IPS DF 4.7 (cell line): ENCODE measurements around the gene BEND7.
"Not testable (repeated sequence)": the region's sequence is repeated elsewhere in the genome, so short reads cannot be mapped to it uniquely, and the experiment has no call there.

ENCODE experiments used
- DNase-seq: peaks from one replicate; pipeline ENCODE4 v3.0.0-alpha.2; 2013; ENCODE audit warnings: low spot score; ENCODE audit errors: extremely low read depth

BEND7 gene, protein sequence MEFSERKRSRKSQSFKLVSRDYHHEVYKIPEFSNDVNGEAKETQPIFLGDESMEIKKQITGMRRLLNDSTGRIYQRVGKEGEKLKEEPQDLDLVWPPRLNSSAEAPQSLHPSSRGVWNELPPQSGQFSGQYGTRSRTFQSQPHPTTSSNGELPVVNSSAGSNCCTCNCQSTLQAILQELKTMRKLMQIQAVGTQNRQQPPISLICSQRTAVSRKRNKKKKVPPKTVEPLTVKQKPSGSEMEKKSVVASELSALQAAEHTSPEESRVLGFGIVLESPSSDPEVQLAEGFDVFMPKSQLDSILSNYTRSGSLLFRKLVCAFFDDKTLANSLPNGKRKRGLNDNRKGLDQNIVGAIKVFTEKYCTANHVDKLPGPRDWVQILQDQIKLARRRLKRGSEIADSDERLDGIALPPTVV

DNA sequence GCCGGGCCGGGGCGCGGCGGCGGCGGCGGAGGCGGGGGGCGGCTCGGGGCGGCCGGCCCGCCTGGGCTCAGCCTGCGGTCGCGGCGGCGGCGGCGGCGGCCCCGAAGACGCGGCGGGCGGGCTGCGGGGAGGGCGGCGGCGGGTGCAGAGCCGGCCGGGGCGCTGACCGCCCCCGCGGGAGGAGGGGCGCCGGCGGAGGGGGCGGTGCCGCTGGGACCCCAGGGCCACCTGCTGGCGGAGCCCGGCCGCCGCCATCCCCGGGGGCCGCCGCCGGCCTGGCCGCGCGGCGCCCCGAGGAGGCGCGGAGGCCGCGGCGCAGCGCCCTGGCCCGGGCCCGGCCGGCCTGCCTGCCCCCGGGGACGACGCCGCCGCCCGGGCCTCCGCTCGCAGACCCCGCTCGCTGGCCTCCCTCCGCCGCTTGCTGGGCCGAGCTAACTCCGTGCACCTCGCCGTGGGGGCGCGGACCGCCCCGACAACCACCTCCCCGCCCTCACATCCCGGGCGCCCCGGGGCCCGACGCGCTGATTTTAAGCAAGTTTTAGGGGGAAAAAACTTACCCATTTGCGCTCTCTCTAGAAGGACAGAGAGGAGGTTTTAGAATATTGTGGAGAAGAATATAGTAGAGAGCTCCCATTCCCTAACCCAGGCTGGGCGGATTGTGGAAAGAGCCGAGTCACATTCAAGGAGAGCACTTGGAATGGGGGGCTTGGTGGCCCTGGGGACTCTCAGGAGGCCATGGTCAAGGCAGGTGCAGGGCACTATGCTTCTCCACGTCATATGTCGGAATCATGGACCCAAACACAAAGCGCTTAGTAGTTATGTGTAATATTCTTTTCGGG, at the start of gene BEND7:
Gene BEND7 (minus strand): TSS at position 140 of the 839 bp plus-strand sequence. CDS start 481 bp downstream, outside the sequence.
- DNase-seq, result no peak

DNA sequence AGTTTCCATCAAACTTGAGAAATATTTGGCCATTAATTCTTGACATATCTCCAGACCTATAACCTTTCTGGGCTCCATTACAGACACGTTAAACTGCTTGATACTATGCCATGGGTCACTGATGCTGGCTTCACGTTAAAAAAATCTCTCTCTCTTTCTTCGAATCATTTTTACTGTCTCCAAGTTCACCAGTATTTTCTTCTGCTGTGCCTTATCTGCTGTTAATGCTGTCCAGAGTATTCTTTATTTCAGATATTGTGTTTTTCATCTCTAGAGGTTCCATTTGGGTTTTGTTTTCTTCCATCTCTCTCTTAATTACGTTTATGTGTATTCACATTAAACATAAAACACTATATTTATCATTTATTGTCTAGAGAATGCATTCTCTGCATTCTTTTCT, 45.1 kb upstream of the BEND7 start:
- no peak for DNase-seq

DNA sequence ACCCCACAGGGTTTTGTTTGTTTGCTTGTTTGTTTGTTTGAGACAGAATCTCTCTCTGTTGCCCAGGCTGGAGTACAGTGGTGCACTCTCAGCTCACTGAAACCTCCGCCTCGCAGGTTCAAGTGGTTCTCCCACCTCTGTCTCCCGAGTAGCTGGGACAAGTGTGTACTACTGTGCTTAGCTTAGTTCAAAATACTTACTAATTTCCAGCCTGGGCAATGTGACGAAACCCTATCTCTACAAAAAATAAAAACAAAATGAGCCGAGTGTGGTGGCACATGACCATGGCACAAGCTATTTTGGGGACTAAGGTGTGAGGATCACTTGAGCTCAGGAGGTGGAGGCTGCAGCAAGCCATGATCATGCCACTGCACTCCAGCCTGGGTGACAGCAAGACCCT, 42.7 kb upstream of the BEND7 start:
- DNase-seq, result no peak

DNA sequence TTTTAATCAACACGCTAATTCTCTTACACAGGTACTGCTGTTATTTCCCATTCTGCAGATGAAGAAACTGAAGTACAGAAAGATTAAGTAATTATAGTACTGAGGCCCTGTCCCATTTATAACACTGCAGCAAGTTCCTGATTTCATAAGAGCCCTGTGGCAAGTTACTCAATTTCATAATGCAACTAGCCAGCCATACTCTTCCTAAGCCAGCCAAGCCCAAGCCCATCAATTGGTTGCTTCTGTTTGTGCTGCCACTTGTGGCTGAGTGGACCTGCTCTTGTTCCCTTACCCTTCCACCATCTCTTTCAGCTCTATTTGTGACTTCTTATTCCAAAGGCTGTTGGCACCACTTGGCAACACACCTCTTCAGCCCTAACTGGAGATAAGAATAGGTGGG, 38.2 kb upstream of the BEND7 start:
- DNase-seq, result no peak

DNA sequence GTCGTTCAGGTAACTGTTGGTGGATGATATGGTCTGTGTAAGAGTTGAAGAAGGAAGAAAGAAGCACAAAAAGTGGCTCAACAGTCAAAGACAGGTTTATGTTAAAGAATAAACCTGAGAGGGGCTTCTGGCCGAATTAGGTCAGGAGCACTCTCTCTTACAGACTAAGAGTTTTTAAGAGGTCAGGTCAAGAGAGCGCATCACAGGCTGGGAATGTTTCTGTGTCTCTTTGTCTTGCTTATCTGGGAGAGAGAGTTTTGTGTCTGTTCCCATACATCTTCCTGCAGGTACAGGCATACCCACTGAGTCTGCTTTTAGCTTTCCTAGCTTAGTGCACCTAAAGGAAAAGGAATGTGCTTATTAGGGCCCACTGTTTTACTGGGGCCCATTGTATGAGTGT, 35.8 kb upstream of the BEND7 start:
- DNase-seq, result no peak

DNA sequence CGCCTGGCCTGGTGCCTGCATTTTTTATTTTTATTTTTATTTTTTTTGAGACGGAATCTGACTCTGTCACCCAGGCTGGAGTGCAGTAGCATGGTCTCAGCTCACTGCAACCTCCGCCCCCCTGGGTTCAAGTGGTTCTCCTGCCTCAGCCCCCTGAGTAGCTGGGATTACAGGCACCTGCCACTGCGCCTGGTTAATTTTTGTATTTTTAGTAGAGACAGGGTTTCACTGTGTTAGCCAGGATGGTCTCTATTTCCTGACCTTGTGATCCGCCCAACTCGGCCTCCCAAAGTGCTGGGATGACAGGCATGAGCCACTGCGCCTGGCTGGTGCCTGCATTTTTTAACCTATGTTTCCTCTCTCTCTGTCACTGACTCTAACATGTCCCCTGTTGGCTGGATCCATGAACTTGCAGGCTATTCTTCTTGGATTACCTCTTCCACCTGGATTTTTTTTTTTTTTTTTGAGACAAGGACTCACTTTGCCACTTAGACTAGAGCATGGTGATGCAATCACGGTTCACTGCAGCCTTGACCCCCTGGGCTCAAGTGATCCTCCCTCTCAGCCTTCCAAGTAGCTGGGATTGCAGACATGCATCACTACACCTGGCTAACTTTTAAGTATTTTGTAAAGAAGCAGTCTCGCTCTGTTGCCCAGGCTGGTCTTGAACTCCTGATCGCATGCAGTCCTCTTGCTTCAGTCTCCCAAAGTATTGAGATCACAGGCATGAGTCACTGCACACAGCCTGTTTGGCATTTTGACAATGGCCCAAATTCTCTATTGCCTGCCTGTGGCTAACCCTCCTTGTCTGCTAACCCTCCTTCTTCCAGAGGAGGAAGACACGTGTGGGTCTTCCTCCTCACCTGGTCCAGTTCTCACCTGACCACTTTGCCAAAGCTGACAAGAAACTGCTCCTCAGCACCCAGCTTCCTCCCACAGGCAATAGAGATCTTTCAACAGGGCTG, 34.9 kb upstream of the BEND7 start:
- DNase-seq, result no peak

DNA sequence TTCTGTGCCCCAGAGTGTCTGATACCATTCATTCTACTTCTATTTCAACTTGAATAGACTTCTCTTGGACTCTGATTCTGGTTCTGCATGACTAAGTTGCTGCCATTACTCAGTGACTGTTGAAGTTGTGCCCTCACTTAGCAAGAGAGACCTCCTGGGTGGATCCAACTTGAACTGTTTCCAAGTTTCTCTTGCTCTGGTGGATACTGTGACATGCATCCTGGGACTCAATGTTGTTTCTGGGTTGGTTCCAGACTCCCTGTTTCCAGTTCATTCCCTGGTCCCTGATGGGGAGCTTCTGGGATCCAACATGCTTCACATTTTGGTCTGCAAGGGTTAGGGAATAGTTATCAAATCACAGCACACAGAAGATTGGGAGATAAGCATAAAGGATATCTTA, 31.8 kb upstream of the BEND7 start:
- DNase-seq, result no peak

DNA sequence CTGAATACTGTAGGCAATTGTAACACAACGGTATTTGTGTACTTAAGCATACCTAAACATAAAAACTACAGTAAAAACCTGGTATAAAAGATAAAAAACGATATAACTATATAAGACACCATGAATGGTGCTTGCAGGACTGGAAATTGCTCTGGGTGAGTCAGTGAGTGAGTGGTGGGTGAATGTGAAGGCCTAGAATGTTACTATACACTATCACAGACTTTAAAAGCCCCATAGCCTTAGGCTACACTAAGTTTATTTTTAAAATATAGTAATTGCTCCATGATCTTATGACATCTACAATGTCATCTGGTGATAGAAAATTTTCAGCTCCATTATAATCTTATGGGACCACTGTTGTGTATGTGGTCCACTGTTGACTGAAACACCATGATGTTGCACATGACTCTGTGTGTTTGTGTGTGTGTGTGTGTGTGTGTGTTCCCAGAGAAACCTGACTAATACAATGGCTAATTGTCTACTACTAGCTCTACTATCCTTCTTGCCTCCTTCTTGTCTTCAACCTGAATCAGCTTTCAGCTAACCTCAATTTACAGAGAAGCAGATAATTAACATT, 30.4 kb upstream of the BEND7 start:
- no peak for DNase-seq

DNA sequence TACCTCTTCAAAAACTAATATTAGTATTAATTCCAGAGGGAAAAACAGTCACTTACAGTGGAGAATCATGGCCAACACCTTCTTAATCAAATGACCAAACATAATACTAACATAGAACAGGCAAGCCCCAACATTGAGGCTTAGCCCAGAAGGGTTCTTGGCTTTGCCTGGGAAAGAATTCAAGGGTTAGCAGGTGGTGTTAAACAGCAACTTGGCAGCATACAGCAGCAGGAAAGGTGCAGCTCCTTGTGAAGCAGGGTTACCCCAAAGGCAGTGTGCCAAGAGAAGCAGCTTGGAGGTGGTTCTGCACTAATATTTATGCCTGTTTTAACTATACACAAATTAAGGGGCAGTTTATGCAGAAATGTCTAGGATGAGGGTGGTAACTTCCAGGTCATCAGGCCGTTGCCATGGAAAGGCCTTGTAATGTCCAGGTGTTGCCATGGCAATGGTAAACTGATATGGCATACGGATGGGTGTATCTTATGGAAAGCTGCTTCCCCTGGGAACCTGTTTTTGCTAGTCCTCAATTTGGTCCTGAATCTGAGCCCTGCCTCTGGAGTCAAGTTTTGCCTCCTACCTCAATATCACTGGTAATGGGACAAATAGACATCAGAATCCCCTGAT, 27.2 kb upstream of the BEND7 start:
- no peak for DNase-seq

DNA sequence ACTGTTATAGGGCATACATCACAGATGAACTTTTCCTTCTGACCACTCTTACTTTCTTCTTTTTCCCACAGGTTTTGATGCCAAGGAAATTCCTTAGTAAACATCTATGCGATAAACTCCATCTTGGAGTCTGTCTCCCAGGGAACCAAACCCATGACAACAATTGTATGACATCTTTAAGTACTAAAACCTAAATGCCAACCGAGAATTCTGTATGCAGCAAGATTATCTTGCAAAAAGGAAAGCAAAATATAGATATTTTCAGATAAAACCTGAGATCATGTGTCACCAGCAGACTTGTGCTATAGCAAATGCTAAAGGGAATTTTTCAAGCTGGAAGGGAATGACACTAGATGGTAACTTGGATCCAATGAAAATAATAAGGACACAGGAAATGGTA, 22.0 kb upstream of the BEND7 start:
- DNase-seq, result no peak

DNA sequence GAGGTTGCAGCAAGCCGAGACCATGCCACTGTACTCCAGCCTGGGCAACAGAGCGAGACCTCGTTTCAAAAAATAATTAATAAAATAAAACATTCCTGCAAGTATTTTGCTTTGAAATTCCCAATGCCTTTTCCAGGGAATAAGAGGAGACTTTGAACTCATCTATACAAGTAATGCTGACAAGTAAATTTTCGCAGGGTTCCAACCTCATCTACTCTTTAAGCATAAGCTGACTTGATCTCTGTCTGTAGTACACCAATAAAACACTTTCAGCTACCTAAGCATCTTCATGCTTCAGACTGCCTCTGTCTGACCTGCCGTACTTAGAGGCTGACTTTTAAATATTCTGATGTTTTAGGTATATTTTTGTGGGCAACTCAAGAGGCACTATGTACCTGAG, 13.7 kb upstream of the BEND7 start:
- DNase-seq, result no peak

DNA sequence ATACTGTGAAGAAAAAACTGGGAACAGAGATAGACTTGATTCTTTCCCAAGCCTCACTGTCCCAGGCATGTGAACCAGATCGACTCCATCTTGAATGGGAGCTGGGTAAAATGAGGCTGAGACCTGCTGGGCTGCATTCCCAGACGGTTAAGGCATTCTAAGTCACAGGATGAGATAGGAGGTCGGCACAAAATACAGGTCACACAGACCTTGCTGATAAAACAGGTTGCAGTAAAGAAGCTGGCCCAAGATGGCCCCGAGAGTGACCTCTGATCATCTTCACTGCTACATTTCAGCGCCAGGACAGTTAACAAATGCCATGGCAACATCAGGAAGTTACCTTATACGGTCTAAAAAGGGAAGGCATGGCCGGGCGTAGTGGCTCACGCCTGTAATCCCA, 9.2 kb upstream of the BEND7 start:
- not testable (repeated sequence) for DNase-seq

DNA sequence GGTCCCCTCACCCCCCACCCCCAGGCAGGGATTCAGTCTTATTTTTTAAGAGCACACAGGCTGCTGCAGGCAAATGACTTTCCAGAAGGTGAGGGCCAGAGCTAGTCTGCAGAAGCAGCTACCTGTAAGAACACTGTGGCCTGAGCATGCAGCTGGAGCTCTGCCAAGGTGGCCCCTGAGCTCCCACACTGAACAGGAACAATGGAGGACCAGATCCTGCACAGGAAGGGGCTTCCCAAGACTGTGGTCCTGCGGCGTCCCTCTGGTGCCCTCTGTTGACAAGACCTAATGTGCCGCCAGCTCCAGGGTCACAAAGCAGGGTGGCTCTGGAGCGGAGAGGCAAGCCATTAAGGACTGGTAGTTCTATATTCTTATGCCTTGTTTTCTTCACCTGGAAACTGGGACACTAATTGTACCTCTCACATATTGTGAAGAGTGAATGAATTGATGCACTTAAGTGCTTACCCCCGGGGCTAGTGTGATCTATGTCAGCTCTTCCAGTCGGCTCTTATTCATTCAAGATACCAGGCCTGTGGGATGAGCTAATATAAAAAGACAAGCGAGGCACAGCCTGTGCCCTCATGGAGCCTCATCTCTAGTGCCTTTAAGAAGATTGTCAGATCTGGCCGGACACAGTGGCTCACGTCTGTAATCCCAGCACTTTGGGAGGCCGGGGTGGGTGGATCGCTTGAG, 8.0 kb upstream of the BEND7 start:
- DNase-seq, result peak; percentile 58

DNA sequence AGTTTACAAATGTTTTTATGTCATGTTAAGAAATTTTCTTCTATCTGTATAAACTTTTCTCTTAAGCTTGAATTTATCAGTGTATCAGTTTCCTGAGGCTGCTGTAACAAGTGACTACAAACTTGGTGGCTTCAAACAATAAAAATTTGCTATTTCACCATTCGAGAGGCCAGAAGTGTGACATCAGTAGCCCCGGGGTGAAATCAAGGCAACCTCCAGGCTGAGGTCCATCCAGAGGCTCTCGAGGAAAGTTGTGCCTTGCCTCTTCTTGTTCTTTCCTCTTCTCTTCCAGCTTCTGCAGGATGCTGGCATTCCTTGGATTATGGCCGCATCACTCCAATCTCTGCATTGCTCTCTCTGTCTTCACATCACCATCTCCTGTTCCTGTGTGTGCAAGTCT, 6.5 kb upstream of the BEND7 start:
- DNase-seq, result no peak

DNA sequence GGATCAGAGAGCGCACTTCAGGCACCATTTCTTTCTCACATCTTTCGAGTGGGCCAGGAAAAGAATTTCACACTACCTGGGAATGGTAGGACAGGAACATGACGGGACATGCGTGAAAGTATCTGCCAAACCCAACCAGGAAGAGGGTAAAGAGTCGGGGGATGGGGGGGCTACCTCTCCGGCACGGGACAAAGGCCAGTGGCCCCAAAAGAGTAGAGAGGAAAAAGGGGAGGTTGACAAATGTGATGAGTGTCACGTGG, 830 bp upstream of the BEND7 start:
- DNase-seq, result no peak

DNA sequence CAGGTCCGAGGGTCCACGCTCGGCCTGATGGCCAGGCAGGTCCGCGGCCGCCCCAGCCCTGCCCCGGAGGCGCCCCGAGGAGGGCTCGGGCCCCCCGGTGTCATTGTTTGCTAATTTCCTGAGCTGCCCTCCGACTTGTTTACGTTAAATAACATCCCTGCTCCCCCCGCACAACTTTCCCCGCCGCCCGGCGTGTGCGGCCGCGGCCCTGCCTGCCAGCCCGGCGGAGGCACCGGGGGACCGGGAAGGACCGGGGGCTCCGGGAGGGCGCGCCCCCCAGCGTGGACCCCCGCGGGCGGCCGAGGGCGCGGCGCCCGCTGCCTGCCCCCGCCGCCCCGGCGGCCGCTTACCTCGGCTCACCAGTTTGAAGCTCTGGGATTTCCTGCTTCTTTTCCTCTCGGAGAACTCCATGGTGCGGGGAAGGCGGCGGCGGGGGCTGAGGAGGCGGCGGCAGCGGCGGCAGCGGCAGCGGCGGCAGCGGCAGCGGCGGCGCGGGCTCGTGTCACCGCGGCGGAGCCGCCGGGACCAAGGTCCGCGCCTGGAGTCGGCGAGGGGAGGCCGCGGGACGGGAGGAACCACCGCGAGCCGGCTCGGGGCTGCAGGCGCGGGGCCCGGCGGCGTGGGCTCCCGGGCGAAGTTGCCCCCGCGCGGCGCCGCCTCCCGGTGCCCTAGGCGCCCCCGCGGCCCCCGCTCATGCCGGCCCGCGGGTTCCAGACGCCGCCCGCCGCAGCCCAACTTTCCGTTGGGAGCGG, 515 bp downstream of the BEND7 start:
- DNase-seq, result no peak

DNA sequence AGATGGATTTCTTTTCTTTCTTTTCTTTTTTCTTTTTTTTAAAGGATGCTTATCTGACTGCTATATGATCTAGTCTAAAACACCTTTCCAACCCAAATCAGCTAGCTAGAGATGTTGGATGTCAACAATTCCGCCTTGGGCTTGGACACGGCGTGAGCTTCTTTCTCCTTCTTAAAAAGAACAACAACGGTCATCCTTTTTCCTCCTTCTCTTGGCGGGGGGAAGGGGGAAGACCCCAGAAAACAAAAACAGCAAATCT, 1.0 kb downstream of the BEND7 start:
- no peak for DNase-seq

DNA sequence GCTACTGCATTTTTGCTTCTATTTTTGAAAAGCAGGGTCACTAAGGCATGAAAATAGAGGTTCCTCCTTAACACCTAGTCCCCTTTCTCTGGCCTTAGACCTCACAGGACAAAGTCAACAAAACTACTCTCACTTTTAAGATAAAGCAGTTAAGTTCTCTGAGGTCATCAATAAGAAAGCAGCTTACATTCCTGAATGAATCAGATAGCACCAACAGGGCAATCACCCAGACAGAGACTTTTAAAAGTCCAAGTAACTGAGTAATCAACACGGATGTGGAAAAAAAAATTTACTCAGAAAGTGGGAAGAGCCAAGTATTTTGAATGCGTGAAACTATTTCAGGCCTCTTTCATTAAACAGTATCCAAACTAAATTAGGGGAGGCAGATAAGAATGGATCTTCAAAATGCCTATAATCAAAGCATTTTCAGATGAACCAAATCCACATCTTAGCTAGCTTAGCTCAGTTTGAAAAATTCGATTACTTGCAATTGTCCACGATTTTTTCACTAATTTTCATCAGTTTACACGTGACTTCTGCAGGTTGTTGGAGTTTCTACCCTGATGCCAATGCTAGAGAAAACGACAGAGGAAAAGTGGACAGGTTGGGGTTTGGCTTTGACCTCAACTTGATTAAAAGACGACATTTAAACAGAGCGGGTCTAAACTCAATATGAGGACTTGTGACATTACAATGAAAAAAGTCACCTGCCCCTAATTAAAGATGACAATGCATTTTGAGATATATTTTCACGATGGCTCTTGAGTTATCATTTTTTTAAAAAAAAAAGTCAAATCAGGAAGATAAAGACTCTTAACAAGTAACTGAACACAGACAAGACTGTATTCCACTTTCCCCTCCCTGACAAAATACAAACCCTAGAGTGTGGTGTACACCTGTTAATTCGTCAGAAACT, 1.6 kb downstream of the BEND7 start:
- no peak for DNase-seq

DNA sequence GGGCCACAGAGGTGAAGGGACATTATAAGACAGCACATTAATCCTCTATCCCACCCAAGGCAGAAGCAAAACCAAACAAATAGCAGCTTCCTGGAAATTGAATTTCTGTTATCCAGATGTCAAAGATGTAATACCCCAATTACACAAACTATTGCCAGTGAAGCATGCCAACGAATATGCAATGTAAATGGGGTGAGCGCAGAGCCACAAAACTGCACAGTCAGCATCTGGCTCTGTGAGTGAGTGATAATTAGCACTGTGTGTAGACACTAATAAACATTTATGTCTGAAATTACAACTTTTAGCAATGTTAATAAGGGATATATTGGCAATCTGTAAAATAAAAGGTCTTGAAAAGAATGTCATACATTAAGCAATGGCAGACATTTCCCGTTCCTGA, 3.2 kb downstream of the BEND7 start:
- no peak for DNase-seq
